Measurements from ENCODE around the gene TMEM169.

The TMEM169 gene

DNA sequence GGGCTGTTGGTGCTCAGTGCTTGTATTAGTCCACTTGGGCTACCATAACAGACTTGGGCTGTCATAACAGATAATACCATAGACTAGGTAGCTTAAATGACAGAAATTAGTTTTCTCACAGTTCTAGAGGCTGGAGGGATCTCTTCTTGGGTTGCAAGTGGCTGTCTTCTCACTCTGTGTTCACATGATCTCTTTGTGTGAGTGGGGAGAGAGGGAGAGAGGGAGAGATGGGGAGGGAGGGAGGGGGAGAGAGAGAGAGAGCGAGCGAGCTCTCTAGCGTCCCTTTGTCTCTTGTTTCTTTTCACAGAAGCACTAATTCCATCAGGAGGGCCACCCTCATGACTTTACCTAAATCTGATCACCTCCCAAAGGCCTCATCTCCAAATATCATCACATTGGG lies 23.0 kb downstream of the TMEM169 start:
- no peak for DNase-seq (ENCODE audit: low spot score)

DNA sequence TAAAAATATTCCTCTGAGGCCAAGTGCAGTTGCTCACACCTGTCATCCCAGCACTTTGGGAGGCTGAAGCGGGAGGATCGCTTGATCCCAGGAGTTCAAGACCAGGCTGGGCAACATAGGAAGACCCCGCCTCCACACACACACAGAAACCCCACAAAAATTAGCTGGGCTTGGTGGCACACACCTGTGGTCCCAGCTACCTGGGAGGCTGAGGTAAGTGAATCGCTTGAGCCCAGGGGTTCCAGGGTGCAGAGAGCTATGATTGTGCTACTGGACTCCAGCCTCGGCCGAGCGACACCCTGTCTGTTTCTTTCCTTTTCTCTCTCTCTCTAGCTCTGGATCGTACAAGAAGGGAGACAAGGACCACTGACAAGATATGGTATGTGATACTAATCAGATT lies 25.6 kb downstream of the TMEM169 start:
- DNase-seq (ENCODE audit: low spot score): no peak

DNA sequence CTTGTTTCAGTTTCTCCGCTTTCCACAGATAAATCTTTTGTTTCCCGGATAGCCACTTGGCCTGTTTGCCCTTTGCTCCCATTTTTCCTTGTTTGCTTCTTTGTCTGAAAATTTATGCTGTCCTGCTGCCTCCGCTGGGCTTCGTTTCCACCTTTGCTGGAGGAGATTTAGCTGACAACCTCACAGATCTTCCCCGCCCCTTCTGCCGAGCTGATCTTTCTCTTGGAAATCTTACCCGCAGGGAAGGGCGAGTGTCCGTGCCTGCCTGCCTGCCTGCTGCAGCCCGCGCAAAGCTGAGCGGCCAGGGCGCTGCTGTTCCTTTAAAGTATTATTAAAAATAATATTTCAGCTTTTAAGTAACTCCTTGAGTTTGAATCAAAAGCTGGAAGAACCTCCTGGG lies 26.0 kb downstream of the TMEM169 start:
- DNase-seq (ENCODE audit: low spot score): no peak

DNA sequence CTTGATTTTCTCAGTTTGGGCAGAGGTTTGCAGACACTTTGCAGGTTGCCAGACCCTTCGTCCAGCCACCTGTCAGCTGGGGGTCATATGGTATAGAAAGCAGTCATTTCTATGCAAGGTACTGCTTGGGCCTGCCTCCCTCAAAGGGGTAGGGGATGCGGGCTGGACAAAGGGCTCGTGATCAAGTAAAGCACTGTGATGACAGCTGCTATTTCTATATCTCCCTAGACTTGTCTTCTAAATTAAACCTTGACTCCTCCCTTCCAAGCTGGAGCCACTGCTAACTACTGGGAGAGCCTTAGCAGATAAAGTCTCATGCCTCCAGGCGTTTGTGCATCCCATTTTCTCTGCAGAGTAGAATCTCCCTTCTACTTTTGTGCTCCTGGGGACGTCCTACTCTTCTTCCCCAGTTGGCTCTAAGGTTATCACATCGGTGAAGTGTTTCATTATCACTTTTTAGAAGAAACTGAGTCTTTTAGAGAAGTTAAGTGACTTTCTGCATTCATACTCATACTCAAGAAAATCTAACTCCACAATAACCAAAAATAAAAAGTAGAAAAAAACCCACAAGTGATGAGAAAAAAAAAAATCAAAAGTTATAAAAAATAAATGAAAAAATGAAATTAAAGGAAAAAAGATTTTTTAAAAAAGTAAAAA lies 26.7 kb downstream of the TMEM169 start:
- no peak for DNase-seq (ENCODE audit: low spot score)

DNA sequence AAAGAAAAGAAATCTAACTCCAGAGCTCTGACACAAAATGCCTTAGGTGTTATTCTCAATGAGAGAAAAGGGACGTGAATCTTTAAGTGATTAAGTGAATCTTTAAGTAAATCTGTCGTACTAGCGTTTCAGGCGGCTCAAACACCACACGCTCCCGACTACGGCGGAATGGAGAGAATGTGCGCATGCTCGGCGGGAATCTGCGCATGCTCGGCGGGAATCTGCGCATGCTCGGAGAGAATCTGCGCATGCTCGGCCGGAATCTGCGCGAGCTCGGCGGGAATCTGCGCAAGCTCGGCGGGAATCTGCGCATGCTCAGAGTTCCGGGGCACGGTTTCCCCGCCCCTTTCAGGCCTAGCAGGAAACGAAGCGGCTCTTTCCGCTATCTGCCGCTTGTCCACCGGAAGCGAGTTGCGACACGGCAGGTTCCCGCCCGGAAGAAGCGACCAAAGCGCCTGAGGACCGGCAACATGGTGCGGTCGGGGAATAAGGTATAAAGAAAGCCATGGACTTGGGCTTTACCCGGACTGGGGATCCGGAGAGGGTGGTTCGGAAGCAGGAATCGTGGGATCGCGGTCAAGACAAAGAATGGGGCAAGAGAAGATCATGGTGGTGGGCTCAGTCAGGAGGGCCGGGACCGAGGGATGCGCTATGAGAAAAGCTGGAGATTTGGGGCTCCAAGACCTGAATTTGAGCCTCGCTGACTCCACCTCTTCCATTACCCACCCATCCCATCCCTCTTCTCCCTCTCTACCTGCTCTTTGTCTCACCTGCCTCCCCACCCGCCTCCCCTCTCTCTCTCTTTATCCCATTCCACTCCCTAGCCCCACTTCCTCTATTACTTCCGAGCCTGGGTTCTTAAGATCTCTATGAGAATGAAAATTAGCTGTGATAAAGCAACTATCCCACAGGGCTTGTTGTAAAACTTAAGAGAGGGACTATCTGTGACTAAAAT lies 27.5 kb downstream of the TMEM169 start, which contains the start of gene XRCC5:
TSS of gene XRCC5 (plus strand) at position 382 of the 955 bp plus-strand sequence. CDS start at position 471, 89 bp downstream.
- DNase-seq (ENCODE audit: low spot score): peak; percentile 99

DNA sequence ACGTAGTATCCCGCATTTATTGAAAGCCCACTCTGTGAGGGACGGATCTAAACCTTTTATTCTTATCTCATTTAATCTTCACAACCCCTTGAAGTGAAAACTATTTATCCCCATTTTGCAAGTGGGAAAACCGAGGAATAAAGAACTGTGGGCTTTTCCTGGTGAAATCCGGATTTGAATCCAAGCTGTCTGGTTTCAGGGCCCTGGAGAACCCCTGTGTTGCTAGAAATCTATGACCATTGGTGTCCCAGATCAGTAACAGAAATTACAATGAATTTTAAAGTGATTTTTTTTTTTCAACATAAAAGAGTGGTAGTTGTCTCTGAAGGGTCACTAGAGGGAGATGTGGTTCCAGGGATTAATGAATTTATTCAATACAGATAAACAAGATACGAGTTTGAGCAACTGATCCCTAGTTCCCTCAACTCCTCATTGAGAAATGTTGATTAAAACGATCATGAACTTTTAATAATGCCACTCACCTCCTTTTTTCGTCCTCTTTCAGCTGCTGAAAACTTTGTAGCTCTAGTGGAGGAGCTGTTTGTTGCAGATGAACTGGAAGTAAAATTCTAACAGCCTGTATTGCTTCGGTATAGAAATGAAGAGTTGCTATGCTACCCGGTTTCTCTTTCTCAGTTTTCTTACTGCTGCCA lies 28.4 kb downstream of the TMEM169 start:
- peak; percentile 78 for DNase-seq (ENCODE audit: low spot score)

DNA sequence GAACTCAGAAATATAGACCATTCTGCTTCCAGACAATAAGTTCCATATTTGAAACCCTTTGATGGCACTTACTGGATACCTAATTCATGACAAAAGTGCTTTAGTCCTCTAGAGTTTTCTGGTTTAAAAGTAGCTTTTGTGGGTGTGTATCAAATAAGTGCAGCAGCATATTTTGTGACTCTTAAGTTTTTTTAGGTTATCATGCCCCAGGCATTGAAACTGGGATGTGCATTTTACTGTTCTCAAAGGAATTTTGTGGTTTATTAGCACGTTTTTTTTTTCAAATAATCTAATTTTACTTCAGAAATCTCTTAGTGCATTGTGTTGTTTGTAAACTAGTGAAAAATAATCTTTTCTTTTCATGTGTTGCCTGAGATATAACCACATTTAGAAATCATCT lies 28.9 kb downstream of the TMEM169 start:
- no peak for DNase-seq (ENCODE audit: low spot score)

DNA sequence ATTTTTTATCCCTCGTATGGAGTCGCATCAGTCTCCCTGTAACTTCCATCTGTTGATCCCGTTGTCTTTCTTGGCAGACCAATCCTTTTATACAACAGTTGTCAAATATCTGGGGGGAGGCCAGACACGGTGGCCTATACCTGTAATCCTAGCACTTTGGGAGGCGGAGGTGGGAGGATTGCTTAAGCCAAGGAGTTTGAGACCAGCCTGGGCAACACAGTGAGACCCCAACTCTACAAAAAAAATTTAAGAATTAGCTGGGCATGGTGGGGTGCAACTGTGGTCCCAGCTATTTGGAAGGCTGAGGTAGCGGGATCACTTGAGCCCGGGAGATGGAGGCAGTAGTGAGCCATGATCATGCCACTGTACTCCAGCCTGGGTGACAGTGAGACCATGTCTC lies 29.4 kb downstream of the TMEM169 start:
- no peak for DNase-seq (ENCODE audit: low spot score)

DNA sequence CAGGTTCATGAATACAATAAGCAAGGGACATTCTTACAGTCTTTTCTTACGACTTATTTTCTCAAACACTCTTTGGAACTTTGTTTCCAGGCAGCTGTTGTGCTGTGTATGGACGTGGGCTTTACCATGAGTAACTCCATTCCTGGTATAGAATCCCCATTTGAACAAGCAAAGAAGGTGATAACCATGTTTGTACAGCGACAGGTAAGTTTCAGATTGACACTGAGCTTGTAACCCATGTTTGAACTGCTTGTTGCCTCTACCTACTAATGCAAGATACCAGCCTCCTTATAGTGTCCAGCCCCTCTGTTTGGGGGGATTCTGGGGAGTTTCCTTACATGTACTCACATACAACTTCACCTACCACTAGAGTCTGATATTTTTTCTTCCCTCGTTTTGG lies 31.2 kb downstream of the TMEM169 start:
- no peak for DNase-seq (ENCODE audit: low spot score)

DNA sequence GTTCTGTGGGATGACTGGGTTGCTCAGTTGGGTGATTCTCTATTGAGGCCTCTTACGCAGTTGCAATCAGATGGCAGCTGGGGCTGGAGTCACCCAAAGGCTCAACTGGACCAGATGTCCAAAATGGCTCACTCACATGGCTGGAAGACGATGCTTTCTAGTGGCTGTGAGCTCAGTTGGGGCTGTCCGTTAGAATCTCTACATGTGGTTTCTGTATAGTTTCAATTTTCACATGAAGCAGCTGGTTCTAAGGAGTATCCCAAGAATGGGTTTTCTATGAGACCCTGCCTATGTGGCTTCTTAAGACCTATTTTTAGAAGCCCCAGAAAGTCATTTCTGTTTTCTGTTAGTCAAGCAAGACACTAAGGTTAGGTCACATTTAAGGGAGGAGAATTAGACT lies 31.9 kb downstream of the TMEM169 start:
- no peak for DNase-seq (ENCODE audit: low spot score)

DNA sequence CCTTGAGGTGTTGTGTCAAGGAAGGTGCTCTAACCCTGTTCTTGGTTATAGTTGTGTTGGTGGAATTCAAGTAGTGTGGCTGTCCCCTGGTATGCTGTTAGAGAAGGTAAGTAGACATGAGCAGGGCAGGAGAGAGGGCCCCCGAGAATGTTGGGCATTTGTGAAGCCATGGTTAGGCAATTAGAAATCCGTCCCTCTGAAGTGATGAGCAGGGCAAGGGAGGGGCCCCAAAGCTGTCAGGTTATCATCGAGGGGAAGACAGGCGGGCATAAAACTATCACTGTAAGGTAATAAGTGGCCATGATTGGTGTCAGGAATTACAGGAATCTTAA lies 32.6 kb downstream of the TMEM169 start:
- no peak for DNase-seq (ENCODE audit: low spot score)

DNA sequence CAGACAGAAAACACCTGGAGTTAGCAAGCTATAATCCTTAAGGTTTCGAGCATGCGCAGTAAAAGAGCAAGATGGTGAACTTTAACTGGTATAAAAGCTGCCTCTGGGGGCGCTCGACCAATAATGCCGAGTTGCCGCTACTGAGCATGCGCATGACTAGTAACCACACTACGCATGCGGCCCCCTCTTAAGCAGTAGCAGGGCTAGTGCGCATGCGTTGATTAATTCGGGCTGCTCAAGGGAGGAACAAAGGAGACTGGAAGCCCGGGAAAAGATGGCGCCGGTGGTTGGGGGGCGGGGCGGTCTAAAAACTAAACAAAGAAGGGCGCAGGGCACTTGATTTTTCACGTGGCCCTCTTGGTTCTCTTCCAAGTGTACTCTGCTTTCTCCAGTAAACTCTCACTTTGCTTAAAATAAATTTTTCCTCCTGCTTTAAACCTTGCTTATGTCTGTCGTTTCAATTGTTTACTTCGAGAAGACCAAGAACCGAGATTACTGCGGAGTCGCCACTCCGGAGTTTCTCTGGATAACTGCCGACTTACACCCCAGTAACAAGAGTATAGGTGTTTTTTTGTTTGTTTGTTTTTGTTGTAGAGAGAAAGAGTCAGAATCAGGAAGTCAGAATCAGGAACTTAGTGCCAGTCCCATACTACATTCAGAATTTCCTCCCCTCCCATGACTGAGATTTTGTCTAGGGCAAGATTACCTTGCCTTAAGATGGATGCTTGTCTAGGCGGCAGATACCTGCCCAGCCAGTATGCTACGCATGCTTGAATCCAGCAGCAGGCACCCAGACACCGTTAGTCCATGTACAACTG lies 33.2 kb downstream of the TMEM169 start:
- DNase-seq (ENCODE audit: low spot score): peak; percentile 100

DNA sequence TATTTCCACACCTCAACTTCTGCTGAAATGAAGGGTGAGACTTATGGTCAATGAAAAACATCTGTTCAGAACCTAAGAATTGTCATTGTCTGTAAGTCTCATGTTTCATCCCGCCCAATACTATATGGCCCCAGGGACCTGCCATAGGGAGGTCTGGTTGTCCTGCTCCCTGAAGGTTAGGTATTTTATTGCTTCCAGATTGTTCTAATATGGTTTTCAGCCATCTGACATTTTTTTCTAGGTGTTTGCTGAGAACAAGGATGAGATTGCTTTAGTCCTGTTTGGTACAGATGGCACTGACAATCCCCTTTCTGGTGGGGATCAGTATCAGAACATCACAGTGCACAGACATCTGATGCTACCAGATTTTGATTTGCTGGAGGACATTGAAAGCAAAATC lies 34.7 kb downstream of the TMEM169 start:
- DNase-seq (ENCODE audit: low spot score): no peak

DNA sequence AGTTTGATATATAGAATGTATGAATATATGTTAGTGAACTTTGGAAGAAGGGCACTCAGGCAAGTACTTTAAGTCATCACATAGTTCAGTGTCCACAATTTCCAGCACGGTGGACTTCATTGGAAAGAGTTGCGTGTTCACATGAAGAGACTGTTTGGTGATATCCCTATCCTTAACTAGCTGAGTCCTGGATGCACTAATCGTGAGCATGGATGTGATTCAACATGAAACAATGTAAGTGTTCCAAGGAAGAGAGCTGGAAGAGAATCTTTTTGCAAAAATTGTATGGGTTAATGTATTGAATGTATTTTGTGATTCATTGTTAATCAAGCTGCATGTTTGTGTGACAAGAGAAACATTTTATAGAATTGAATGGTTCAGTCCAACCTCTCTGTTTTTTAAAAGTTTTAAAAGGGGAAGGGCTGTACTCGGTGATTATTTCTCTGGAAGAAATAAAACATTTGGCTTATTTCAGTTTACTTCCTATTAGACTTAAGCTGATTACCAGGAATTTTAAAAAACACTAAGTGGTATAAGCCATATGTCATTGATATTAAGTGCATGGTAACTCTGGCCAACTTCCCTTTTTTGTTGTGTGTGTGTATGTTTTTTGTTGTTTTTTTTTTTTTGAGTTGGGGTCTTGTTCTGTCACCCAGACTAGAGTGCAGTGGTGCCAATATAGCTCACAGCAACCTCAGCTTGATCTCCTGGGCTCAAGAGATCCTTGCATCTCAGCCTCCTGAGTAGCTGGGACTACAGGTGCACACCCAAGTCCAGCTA lies 36.0 kb downstream of the TMEM169 start:
- DNase-seq (ENCODE audit: low spot score): no peak

DNA sequence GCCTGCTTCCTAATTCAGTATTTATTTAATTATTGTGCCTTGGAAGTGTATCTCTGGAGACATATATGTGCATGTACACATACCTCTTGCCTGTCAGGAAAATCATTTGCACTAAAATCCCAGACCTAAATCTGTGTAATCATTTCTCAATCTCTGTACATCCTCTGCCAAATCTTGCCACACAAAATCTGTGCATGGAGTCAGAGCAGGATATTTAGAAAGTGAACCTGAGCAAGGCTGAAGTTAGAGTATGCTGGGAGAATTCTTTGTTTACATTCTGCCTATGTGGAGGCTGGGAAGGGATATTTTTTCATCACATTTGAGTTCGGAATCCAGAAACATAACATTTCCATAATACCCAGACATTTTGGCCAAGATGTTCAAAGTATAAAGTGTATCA lies 36.8 kb downstream of the TMEM169 start:
- no peak for DNase-seq (ENCODE audit: low spot score)

DNA sequence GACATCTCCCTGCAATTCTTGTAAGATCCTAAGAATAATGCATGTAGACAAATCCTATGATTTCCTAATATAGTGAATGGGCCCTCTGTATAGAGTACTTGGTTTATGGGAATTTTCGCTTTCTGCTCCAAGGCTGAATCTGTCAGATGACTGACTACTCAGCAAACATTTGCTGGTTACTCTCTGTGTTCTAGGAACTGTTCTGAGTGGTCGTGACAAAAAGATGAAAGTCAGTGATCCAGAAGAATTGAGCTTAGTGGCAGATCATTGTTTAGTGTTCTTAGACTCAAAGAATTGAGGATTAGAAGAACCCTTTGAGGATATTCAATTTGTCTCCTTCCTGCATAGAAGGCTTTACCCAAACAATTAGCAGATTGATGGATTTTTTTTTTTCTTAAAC lies 37.4 kb downstream of the TMEM169 start:
- DNase-seq (ENCODE audit: low spot score): no peak

DNA sequence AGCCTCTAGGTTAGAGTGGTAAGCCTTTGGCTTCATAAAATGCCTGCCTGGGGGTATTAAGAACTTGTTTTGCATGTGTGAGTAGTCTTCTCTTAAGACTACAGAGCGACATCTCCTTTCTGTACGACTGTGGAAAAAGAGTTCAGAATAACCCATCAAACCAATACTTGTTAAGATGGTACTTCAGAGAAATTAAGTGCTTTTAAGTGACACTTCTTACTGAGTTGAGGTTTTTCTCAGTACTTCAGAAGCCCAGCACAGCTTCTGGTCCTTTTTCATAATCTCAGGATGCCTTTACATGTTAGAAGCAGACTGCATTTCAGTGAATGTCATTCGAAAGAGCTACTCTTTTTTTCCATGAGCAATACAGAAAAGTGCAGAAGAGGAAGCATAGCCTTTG lies 38.3 kb downstream of the TMEM169 start:
- DNase-seq (ENCODE audit: low spot score): no peak

DNA sequence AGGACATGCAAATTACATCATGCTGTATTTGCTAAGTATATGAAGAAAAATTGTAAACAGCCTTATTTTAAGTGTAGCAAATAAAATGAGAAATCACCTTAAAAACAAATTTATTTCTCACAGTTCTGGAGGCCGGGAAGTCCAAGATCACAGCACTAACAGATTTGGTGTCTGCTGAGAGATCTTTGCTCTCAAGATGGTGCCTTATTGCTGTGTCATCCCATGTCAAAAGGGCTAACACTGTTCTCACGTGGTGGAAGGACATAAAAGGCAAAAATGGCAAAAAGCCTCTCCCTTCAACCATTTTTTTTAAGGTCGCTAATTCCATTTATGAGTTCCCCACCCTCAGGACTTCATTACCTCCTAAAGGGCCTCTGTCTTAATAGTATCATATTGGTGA lies 39.5 kb downstream of the TMEM169 start:
- DNase-seq (ENCODE audit: low spot score): no peak

DNA sequence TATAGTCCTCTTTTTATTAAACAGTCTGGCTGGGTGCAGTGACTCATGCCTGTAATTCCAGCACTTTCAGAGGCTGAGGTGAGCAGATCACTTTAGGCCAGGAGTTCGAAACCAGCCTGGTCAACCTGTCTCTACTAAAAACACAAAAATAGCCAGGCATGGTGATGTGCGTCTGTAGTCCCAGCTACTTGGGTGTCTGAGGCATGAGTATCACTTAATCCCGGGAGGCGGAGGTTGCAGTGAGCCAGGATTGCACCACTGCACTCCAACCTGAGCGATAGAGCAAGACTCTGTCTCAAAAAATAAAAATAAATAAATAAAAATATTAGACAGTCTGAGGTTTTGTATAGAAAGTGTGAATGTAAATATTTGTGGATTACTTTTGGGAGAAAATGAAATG lies 45.2 kb downstream of the TMEM169 start:
- DNase-seq (ENCODE audit: low spot score): no peak

DNA sequence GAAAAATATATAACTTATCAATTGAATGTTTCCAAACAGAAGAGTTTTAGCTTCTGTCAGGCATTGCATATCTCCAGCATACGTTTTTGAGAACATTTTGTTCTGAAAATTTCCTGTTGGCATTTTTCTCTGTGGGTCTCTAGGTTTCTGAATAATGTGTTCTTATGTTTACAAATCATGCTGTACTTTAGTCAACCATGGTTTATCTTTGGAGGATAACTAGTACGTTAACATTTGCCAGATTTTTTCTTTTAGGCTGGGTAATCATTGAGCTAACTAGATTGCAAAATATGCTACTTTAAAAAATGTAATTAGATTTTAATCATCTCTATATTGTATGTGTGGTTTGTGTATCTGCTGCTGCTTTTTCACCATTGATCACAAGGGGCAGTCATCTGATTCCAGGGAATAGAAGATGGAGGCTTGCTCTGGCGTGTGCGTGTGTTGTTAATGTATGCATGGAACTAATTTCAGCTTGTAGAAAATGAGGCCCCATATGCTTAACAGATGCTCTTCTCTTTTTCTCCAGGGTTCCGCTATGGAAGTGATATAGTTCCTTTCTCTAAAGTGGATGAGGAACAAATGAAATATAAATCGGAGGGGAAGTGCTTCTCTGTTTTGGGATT lies 48.7 kb downstream of the TMEM169 start:
- DNase-seq (ENCODE audit: low spot score): no peak

All from hematopoietic multipotent progenitor cell treated with erythropoietin and hydrocortisone succinate and interleukin-3 and kit ligand, for 17 days (in vitro differentiated cells).